ENCODE data around the gene MT2A. TPM values are rescaled to one million over a fixed set of nuclear protein-coding genes. Genes with fewer than 3 reads are reported as not detected.

Gene MT2A
- total and polyA plus RNA-seq, 2 of the 13 experiments (the other 11 are each of a cell fraction or from before 2014, with no cell fraction given), result 135 to 371 TPM

- TF ChIP-seq, protein P1, sequence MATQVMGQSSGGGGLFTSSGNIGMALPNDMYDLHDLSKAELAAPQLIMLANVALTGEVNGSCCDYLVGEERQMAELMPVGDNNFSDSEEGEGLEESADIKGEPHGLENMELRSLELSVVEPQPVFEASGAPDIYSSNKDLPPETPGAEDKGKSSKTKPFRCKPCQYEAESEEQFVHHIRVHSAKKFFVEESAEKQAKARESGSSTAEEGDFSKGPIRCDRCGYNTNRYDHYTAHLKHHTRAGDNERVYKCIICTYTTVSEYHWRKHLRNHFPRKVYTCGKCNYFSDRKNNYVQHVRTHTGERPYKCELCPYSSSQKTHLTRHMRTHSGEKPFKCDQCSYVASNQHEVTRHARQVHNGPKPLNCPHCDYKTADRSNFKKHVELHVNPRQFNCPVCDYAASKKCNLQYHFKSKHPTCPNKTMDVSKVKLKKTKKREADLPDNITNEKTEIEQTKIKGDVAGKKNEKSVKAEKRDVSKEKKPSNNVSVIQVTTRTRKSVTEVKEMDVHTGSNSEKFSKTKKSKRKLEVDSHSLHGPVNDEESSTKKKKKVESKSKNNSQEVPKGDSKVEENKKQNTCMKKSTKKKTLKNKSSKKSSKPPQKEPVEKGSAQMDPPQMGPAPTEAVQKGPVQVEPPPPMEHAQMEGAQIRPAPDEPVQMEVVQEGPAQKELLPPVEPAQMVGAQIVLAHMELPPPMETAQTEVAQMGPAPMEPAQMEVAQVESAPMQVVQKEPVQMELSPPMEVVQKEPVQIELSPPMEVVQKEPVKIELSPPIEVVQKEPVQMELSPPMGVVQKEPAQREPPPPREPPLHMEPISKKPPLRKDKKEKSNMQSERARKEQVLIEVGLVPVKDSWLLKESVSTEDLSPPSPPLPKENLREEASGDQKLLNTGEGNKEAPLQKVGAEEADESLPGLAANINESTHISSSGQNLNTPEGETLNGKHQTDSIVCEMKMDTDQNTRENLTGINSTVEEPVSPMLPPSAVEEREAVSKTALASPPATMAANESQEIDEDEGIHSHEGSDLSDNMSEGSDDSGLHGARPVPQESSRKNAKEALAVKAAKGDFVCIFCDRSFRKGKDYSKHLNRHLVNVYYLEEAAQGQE (IDR thresholded peaks at IDR 0.05; ENCODE audit: borderline replicate concordance in 1 of 2, low read depth in 1 of 2, low read length in 2 of 2), result no peak
- TF ChIP-seq, protein P2, sequence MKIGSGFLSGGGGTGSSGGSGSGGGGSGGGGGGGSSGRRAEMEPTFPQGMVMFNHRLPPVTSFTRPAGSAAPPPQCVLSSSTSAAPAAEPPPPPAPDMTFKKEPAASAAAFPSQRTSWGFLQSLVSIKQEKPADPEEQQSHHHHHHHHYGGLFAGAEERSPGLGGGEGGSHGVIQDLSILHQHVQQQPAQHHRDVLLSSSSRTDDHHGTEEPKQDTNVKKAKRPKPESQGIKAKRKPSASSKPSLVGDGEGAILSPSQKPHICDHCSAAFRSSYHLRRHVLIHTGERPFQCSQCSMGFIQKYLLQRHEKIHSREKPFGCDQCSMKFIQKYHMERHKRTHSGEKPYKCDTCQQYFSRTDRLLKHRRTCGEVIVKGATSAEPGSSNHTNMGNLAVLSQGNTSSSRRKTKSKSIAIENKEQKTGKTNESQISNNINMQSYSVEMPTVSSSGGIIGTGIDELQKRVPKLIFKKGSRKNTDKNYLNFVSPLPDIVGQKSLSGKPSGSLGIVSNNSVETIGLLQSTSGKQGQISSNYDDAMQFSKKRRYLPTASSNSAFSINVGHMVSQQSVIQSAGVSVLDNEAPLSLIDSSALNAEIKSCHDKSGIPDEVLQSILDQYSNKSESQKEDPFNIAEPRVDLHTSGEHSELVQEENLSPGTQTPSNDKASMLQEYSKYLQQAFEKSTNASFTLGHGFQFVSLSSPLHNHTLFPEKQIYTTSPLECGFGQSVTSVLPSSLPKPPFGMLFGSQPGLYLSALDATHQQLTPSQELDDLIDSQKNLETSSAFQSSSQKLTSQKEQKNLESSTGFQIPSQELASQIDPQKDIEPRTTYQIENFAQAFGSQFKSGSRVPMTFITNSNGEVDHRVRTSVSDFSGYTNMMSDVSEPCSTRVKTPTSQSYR (CRISPR knock-in tag; IDR thresholded peaks at IDR 0.05; ENCODE audit: borderline replicate concordance), result no peak
- no peak for TF ChIP-seq ZNF260 (CRISPR knock-in tag; IDR thresholded peaks at IDR 0.05; ENCODE audit: borderline replicate concordance, low read depth)
- TF ChIP-seq JDP2 (CRISPR knock-in tag; IDR thresholded peaks at IDR 0.05; ENCODE audit: borderline replicate concordance), result no peak
- peak; percentile 31; the same call in 1 of the 2 replicates for TF ChIP-seq SAFB2 (CRISPR knock-in tag; IDR thresholded peaks at IDR 0.05; ENCODE audit: borderline replicate concordance, low read depth)
- TF ChIP-seq ARHGAP35 (CRISPR knock-in tag; IDR thresholded peaks at IDR 0.05; ENCODE audit: borderline replicate concordance), result no peak
- TF ChIP-seq ZNF101 (CRISPR knock-in tag; IDR thresholded peaks at IDR 0.05; ENCODE audit: borderline replicate concordance, low read depth), result no peak
- TF ChIP-seq PLRG1 (conservative IDR thresholded peaks at IDR 0.05), result no peak
- no peak for TF ChIP-seq ZNF773 (CRISPR knock-in tag; IDR thresholded peaks at IDR 0.05; ENCODE audit: borderline replicate concordance)
- TF ChIP-seq, protein P3, sequence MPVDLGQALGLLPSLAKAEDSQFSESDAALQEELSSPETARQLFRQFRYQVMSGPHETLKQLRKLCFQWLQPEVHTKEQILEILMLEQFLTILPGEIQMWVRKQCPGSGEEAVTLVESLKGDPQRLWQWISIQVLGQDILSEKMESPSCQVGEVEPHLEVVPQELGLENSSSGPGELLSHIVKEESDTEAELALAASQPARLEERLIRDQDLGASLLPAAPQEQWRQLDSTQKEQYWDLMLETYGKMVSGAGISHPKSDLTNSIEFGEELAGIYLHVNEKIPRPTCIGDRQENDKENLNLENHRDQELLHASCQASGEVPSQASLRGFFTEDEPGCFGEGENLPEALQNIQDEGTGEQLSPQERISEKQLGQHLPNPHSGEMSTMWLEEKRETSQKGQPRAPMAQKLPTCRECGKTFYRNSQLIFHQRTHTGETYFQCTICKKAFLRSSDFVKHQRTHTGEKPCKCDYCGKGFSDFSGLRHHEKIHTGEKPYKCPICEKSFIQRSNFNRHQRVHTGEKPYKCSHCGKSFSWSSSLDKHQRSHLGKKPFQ (CRISPR knock-in tag; IDR thresholded peaks at IDR 0.05; ENCODE audit: insufficient replicate concordance), result no peak
- no peak for TF ChIP-seq RBAK (CRISPR knock-in tag; IDR thresholded peaks at IDR 0.05)
- no peak for TF ChIP-seq PBX3 (CRISPR knock-in tag; IDR thresholded peaks at IDR 0.05; ENCODE audit: borderline replicate concordance)
- no peak for TF ChIP-seq PAX8 (CRISPR knock-in tag; IDR thresholded peaks at IDR 0.05; ENCODE audit: borderline replicate concordance)
- TF ChIP-seq ZNF557 (CRISPR knock-in tag; IDR thresholded peaks at IDR 0.05), result no peak
- TF ChIP-seq ZNF543 (CRISPR knock-in tag; IDR thresholded peaks at IDR 0.05), result no peak
- no peak for TF ChIP-seq YY1 (IDR thresholded peaks at IDR 0.05; ENCODE audit: insufficient read depth, insufficient replicate concordance, low read depth, low read length)
- TF ChIP-seq HIVEP1 (CRISPR knock-in tag; IDR thresholded peaks at IDR 0.05), result no peak
- TF ChIP-seq KDM4B (CRISPR knock-in tag; IDR thresholded peaks at IDR 0.05), result no peak
- no peak for TF ChIP-seq ZMYM2 (CRISPR knock-in tag; IDR thresholded peaks at IDR 0.05)
- 0 out of 2 replicates have a peak, but pooled peaks have one; percentile 60 for TF ChIP-seq REPIN1 (CRISPR knock-in tag; IDR thresholded peaks at IDR 0.05; ENCODE audit: borderline replicate concordance, low read depth)
- TF ChIP-seq ZNF350 (CRISPR knock-in tag; IDR thresholded peaks at IDR 0.05; ENCODE audit: borderline replicate concordance, low read depth), result 0 out of 2 replicates have a peak, but pooled peaks have one; percentile 23
Measured at GRCh38 chr16:56603589-56603988, 4.8 kb upstream of the MT2A start (continued).
